NCI-H82 (cell line): ENCODE data around the gene SCGB1D1.

Experiments
- DNase-seq: peaks from one replicate; lab custom pipeline; 2025; lab: John Stamatoyannopoulos, UW

SCGB1D1 gene

DNA sequence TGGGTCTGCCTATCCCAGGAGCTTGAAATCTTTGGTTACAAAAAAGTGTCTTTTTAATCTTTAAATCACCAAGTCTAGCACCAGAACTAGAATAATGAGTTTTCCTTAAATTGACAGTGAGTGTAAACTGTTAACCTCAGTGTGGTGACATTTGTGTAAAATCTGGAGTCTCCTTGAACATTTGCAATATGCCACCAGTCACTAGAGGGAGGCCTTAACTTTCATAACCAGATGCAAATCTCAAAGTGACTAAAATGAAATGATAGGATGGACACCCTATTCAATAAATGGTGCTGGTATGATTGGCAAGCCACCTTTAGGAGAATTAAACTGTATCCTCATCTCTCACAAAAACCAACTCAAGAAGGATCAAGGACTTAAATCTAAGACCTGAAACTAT lies 43.7 kb downstream of the SCGB1D1 start:
- no peak for DNase-seq

DNA sequence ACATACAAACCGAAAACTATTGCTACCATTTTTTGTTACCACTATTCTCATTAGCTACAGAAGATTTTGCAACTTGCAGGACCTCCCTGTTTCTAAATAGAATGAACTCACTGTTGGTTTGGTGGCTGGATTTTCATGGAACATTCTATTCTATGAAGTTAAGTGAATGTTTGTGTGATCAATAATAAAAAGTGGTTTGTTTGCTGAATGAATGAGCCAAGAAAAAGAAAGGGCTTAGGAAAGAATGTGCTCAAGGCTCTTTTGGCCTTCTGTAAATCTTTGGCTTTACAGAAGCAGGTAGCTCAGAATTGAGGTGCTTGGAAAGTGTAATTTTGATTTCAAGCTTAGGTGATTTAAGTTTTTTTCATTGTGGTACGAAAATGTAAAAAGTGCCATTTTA lies 46.2 kb downstream of the SCGB1D1 start:
- DNase-seq = no peak

DNA sequence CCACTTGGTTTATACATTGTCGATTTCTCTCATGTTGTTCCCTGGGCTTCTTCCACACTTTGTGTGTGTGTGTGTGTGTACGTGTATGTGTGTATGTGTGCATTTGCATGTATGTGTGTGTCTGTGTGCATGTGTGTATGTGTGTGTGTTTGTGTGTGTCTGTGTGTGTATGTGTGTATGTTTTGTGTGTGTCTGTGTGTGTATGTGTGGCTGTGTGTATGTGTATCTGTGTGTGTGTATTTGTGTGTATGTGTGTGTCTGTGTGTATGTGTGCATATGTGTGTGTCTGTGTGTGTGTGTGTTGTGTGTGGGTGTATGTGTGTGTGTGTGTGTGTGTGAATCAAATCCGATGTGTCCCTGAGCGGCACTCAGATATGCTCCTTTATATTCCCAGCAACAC lies 47.5 kb downstream of the SCGB1D1 start:
- no peak for DNase-seq

DNA sequence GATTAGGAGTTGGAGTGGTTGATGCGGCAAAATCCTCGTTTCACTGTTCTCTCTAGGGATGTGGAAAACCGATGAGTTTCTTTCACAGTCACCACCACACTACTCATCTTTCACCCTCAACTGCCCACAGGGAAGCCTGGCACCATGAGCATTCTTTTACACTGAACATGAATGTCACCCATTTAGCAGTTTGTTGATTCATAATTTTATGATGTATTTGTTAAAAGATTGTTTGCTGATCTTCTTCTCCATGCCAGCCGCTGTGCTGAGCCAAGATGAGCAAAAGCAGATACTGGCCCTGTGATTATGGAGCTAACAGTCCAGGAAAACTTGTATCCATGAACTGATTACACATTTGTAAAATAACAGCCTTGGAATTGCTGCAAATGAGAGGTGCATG lies 48.1 kb downstream of the SCGB1D1 start:
- no peak for DNase-seq

DNA sequence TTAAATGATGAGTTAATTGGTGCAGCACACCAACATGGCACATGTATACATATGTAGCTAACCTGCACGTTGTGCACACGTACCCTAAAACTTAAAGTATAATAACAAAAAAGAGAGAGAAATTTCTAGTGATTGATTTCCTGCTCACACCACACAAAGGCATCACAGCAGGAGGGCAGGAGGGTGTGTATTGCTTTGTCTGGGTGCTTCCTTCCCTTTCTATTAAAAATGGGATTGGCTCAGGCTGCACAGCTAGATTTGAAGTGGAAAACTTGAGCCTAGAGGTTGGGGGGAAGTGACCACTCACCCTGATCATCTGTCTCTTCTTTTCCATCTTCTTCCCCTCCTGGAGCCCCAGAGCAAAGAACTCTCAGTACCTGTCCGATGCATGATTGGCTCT lies 51.1 kb downstream of the SCGB1D1 start:
- DNase-seq = no peak

DNA sequence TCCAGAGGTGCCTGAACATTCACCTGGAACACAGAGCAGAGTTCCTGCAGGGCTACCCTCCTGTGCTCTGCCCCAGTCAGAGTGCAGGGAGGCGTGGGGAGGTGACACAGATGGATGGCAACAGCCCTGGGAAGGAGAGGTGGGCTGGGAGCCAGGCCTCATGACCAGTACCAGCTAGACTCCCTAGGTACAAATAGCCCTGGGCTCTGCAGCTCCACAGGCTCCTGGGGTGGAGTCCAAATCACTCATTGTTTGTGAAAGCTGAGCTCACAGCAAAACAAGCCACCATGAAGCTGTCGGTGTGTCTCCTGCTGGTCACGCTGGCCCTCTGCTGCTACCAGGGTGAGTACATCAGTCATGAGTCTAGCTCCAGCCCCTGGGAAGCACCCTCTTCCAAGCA lies 52.0 kb downstream of the SCGB1D1 start, which contains the start of gene SCGB1D2:
Gene SCGB1D2 (plus strand): TSS at position 219 of the 400 bp plus-strand sequence. CDS start 69 bp downstream, at position 288.
- no peak for DNase-seq
